Measurements from ENCODE around the gene AGK.

Gene AGK

GRCh38 chr7:141659501-141659900 lies 108.3 kb downstream of the AGK start:
- no peak overlapping the region for H3K4me3 ChIP-seq (ENCODE audit: low read depth, low read length)
- in situ Hi-C loops (cut with HindIII; ENCODE audit: low sequenced_read_pairs): loop anchor here (5.0 kb wide), 1 partner anchor 68 kb away; no protein-coding TSS in a partner anchor
- TF ChIP-seq, protein P1, sequence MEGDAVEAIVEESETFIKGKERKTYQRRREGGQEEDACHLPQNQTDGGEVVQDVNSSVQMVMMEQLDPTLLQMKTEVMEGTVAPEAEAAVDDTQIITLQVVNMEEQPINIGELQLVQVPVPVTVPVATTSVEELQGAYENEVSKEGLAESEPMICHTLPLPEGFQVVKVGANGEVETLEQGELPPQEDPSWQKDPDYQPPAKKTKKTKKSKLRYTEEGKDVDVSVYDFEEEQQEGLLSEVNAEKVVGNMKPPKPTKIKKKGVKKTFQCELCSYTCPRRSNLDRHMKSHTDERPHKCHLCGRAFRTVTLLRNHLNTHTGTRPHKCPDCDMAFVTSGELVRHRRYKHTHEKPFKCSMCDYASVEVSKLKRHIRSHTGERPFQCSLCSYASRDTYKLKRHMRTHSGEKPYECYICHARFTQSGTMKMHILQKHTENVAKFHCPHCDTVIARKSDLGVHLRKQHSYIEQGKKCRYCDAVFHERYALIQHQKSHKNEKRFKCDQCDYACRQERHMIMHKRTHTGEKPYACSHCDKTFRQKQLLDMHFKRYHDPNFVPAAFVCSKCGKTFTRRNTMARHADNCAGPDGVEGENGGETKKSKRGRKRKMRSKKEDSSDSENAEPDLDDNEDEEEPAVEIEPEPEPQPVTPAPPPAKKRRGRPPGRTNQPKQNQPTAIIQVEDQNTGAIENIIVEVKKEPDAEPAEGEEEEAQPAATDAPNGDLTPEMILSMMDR (IDR thresholded peaks at IDR 0.05; ENCODE audit: low read depth, low read length, missing control alignments): no peak
- no peak for DNase-seq (ENCODE audit: low read depth)

DNA sequence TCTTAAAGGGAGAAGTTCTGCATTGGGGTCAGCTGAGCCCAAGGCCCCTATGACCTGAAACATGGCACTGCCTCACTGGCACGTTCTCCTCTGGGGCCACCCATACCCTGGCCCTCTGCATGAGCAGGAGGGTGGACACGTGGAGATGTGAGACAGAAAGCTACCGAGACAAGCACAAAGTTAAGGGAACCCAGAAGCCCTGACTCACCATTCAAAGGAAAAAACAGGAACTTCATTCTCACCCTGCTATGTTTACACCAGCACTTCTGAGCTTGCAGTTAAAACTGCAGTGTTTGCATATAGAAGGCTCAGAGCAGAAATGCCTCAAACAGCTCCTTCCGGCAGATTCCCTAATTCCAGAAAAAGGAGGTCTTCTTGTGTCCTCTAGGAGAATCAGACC lies 109.0 kb downstream of the AGK start:
- in situ Hi-C loops (cut with HindIII; ENCODE audit: low sequenced_read_pairs): no loop called here
- no peak for DNase-seq (ENCODE audit: low read depth)
- no peak overlapping the region for H3K4me3 ChIP-seq (ENCODE audit: low read depth, low read length)
- TF ChIP-seq, protein P1 (IDR thresholded peaks at IDR 0.05; ENCODE audit: low read depth, low read length, missing control alignments): no peak

GRCh38 chr7:141663081-141663849 lies 112.1 kb downstream of the AGK start:
- TF ChIP-seq, protein P1 (IDR thresholded peaks at IDR 0.05; ENCODE audit: low read depth, low read length, missing control alignments): no peak
- DNase-seq (ENCODE audit: low read depth): no peak
- no peak overlapping the region for H3K4me3 ChIP-seq (ENCODE audit: low read depth, low read length)
- in situ Hi-C loops (cut with HindIII; ENCODE audit: low sequenced_read_pairs): no loop called here

DNA sequence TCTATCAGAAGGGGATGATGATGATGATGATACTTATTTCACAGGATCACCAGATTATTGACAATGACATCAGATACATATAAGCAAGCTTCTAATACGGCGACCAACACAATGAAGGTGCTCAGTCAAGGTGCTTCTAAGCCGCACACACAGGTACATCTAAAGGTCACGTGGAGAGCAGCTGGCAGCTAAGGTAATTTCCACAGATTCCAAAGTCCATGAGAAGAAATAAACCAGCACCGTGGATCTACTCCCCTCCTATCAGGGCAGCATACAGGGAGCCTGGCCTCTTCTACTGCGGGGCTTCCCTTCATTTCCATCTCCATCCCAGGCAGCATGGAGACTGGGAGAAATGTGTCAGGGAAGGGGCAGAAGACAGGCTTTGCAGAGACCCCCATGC lies 113.2 kb downstream of the AGK start:
- TF ChIP-seq, protein P1 (IDR thresholded peaks at IDR 0.05; ENCODE audit: low read depth, low read length, missing control alignments): no peak
- in situ Hi-C loops (cut with HindIII; ENCODE audit: low sequenced_read_pairs): no loop called here
- DNase-seq (ENCODE audit: low read depth): no peak
- H3K4me3 ChIP-seq (ENCODE audit: low read depth, low read length): no peak overlapping the region

DNA sequence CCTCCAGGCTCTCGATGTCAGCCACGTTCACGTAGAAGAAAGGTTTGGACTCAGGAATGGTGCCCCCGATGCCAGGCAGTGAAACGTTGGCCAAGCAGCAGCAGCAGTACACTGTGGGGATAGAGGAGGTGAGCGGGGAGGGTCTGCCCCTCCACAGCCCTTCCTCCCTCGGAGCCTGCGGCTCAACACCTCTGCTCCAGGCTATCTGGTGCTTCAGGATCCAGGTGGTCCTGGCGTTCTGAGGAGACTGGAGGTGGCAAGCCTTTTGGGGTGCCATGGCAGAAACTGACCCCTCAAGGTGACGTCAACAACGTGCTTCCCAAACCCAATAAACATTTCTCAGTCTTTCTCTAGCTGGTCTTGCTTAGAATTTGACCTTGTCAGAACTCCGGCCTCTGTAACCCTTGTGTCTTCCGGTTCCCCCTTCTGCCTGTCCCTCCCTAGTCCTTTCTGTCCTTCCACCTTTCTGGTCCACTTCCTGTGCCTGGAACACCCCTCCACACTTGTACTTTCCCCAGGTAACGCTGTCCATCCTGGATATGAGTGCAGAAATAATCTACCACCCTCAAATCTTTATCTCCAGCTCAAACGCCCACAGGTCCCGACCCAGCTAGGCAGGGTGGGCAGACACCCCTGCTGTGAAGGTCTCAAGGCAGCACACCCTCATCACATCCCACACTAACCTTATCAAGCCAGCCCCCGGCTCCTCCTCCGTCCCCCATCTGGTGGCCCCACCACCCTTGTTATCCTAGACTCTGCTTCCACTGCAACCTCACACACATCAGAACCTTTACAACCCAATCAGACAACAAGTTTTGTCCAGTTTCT lies 114.2 kb downstream of the AGK start:
- TF ChIP-seq, protein P1 (IDR thresholded peaks at IDR 0.05; ENCODE audit: low read depth, low read length, missing control alignments): no peak
- H3K4me3 ChIP-seq (ENCODE audit: low read depth, low read length): no peak overlapping the region
- in situ Hi-C loops (cut with HindIII; ENCODE audit: low sequenced_read_pairs): no loop called here
- DNase-seq (ENCODE audit: low read depth): no peak

- in situ Hi-C loops (cut with HindIII; ENCODE audit: low sequenced_read_pairs): no loop called here
- no peak overlapping the region for H3K4me3 ChIP-seq (ENCODE audit: low read depth, low read length)
- TF ChIP-seq, protein P1 (IDR thresholded peaks at IDR 0.05; ENCODE audit: low read depth, low read length, missing control alignments): no peak
- DNase-seq (ENCODE audit: low read depth): no peak
These were observed 114.9 kb downstream of the AGK start for GRCh38 chr7:141666071-141666470.

Measured in astrocyte of the cerebellum (primary cell).